GM18505 (cell line): ENCODE measurements around the gene ELF1.
A peak's percentile ranks its signal among the peaks of the same experiment; 100 is the strongest.

Experiments
- ATAC-seq: cut with Tn5 transposase; IDR thresholded peaks from one replicate; pipeline ENCODE4 v1.9.1; 2021; ENCODE audit not compliant: unreplicated experiment
- POLR2A ChIP-seq: IDR thresholded peaks from 4 replicates; pipeline ENCODE4 v1.6.1; 2011; ENCODE audit warnings: borderline replicate concordance; ENCODE audit not compliant: insufficient read depth, insufficient read length; ENCODE audit errors: extremely low read depth

The ELF1 gene

DNA sequence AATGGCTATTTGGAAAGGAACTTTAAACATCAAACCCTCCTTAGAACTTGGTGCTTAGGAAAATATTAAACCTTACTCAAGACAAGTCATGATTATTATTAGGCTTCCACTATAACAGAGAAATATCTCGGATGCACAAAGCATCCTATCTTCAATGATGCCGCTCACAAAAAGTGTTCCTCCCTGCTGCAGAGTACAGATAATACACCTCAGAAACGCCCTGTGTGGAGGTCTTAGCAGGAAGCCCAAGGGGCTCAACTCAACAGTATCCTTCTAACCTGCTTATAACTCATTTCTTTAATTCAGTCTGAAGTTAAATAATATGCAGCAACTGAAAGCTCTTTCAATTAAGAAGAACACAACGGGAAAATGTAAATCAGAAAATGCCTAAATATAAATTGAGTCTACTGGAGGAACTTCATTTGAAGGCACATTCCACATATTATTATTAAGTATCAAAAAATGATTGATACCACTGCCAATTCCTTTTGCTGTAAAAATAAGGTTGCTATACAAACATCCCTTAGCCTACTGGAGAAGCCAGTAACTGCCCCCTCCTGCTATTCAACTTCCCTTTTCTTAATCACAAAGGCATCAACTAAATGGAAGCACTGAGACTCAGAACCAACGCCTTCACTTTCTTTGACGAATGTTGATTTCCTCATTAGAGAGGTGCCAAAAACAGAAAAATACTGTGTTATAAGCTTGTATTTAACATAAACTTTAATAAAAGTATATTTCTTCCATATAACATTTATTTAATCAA is 12.0 kb downstream of the ELF1 start:
- ATAC-seq = no peak

DNA sequence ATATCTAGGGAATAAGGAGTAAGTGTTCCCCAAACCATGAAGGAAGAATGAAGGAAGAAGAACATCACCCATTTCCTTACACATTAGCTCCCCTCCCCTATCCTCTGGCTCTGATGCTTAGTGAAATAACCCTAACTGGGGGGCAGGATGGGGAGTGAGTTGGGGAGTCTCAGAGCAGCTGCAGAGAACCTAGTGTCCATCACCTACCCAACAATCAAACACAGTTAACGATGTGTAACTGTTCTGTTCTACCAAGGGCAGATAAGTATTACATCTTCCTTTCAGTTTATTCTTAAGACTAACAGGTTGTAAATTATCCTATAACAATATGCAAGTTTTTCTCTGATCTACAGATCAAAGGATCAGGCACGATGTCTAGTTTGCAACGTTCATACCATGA is 12.8 kb downstream of the ELF1 start:
- no peak for TF ChIP-seq POLR2A
- ATAC-seq = no peak

More for the DNA sequence above, 12.0 kb downstream of the ELF1 start:
- no peak for TF ChIP-seq POLR2A

DNA sequence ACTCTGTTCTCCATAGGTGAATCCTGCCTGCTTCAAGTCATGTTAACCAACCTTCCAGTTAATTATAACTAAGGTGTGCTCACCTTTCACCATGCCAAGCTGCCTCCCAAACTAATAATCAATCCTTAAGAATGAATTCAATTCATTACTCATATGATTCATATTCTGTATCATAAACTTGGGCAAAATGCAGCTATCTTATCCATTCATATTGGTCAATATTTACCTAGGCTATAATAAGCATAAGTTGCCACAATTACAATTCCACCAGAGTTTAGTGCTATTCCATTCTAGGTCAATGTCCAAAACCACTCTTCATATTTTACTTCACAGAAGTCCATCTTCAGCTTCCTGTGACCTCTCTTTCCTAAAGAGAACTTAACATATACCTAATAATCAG is 13.4 kb downstream of the ELF1 start:
- TF ChIP-seq POLR2A = no peak
- ATAC-seq = no peak

DNA sequence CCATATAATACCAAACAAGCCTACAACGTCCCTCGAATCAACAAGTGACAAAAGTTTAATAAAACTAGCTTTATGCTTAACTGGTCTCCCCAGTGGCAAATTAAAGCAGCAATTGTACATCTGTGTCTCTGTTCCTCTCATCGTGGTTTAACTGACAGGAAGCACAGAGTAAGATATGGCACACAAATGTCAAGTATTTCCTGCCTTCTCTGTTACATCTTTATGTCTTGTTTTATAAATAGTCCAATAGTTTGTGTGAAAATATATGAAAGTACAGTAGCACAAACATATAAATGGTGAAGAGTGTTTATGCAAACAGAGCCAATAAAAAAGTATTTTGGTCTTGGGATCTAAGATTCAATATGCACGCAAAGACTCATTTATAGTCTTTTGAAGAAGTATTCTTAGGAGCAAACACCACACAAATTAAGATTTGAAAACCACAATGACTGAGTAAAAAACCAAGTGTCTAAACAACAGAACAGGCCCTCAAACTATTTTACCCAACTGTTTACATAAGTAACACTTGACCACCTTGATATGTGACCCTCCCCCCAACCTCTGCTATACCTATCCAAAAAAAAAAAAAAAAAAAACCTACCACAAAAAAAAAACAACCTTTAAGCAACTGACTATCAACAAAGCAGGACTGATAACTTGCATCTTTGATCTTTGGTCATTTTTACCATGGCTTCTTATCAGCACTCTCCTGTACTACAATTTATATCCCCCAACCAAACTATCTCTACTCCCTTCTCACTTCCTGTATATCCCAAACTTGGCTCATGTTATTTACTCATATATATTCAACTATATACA is 14.0 kb downstream of the ELF1 start:
- peak; percentile 66 for ATAC-seq

DNA sequence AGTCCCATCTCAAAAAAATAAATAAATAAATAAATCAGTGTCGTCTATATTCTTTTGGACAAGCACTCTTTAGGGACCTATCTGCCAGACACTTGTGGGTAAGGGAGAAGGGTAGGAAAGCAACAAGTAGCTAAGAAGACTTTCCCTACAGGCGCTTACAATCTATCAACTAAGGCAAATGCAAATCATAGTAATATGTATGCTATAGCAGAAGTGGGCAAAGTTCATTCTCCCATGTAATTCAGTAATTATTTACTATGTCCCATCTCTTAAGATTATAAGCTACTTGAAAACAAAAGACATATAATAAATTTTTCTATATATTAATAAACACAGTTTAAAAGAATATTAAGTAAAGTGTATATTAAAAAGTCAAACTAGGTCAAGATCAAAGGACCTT is 16.5 kb downstream of the ELF1 start:
- no peak for TF ChIP-seq POLR2A
- ATAC-seq = no peak

More for the DNA sequence above, 14.0 kb downstream of the ELF1 start:
- no peak for TF ChIP-seq POLR2A

DNA sequence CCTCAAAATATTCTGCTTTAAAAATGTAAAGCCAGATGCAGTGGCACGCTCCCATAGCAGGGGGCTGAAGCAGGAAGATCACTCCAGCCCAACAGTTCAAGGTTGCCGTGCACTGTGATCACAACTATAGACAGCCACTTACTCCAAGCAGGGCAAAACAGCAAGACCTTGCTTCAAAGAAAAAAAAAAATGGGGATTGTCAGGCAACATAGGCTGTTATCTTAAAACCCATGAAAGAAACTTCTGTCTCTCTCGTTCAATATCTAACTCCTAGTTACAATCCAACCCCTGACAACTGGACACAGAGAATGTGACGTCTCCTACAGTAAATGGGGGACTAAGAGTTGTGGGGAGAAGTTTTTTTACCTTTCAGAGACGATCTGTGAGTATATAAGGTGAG is 17.4 kb downstream of the ELF1 start:
- no peak for ATAC-seq
- no peak for TF ChIP-seq POLR2A

DNA sequence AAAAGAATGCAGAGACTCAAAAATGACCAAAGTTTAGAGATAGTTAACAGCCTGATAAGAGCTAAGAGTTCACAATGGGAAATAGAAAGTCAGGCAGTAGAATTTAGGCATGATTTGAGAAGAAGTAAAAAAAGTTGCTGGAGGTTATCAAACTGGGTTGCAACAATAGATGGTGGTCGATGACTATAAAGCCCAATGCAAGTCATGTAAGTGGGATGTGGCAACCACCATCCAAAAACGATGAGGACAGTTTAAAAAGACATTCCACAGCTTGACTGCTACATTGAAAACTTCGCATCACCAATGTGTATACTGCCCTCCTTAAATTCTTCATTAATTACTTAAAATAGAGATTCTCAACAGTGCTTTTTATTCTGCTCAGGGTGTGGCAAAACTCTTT is 19.7 kb downstream of the ELF1 start:
- ATAC-seq = no peak
- TF ChIP-seq POLR2A = no peak

DNA sequence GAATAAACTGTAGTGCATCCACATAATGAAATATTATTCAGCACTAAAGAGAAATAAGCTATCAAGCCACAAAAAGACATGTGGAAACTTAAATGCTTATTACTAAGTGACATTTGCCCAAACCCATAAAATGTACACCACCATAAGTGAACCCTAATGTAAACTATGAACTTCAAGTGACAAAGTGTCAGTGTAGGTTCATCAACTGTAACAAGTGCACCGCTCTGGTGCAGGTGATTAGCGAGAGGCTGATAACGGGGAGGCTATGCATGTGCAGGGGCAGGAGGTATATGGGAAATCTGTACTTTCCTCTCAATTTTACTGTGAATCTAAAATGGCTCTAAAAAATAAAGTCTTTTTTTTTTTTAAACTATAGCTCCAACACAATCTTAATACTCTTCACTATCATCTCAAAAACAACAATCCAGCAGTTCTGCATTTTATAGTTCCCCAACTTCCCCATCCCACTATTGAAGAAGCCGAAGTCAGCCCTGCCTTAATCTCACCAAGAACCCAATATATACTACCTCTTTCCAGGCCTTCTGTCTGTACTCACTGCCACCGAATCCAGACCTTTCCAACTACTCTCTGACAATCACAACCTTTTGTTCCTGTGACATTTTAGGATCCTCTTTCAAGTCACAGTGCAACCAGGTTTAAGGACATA is 22.6 kb downstream of the ELF1 start:
- TF ChIP-seq POLR2A = no peak
- no peak for ATAC-seq

DNA sequence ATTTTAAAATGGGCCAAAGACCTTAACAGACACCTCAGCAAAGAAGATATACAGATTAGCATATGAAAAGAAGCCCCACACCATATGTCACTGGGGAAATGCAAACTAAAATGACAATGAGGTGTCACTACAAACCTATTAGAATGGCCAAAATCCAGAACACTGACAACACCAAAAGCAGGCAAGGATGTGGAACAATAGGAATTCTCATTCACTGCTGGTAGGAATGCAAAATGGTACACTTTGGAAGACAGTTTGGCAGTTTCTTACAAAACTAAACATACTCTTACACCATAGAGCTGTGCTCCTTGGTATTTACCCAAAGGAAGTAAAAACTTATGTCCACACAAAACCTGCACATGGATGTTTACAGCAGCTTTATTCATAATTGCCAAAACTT is 23.1 kb downstream of the ELF1 start:
- TF ChIP-seq POLR2A = no peak
- ATAC-seq = no peak

DNA sequence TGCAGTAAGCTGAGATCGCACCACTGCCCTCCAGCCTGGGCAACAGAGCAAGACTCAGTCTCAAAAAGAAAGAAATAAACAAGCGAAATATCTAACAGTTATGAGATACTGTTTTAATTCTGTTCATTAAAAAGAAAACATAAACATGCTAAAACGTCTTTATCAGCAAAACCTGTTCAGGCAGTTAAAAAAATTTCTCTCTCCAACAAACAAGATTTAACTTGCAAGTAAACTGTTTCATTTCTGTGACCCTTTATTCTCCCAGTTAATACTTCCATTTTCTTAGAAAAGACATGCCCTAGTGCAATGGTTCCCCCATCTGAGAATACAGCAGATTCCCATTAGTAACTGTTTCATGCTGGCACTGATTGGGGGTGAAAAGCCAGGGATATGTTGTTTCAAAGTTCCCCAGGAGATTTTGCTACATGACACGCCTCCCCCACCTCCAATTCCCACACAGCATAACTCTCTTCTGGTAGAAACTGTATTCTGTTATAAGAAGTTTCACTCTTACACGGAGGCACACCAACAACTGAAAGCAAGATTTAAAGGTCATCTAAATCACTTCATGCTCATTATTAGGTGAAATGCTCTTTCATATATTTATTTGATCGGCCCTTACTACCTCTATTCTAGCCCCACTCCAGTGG is 24.4 kb downstream of the ELF1 start:
- ATAC-seq = peak; percentile 77
- no peak for TF ChIP-seq POLR2A

DNA sequence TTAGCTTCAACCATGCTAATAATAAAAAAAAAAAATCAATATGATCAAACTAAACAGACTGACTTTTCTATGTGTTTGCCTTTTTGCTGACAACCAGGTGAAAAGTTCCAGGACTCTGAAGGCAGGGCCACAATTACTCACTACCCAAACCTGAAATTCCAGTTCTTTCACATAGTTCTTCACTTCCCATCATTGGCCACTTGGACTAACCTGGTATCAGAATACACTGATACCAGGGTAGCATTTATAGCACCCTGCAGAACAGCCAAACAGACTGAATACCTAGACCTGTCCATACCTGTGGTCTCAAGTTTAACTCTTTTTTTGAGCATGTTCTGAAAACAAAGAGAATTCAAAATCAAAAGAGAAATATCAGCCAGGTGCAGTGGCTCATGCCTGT is 25.1 kb downstream of the ELF1 start:
- no peak for ATAC-seq
- TF ChIP-seq POLR2A = no peak

DNA sequence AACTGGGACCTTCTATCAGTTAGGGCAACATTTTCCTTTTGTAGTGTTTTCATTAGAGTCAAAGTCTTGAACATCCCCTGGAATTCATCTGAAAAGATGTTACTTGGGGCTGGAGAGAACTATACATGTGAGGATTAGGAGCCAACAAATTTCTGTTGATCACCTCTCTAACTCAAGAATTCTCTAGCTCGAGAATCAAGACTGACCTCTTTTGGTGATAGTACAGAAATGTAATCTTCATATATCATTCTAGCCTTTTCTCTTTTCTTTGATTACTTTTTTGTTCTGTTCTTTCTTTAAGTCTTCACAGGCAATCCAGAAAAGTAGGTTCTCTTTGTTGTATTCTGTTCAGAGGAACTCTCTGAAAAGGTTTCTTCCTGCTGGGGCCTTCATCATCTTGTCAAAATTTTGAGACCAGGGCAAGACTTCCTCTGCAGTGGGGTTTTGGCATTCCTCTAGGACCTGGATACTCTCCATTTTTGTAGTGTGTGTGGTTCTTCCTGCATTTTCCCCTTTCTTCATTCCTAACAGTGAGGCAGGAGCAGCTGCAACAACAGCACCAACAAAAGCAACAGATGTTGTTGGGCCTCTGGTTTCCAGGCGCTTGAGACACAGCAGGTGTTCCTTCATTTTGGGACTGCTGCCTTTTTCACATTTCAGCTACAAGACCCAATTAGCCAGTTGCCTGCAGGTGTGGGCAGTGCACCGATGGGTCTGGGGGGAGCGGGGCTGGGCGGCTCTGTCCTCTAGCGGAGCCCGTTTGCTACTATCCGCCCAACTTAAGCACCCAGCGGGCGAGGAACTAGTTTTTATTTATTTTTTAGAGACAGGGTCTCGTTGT is 26.2 kb downstream of the ELF1 start:
- no peak for ATAC-seq
- TF ChIP-seq POLR2A = no peak
